GM19324 (cell line): Measurements from ENCODE around the gene RBM27.
"Not testable (repeated sequence)": the region's sequence is repeated elsewhere in the genome, so short reads cannot be mapped to it uniquely, and the experiment has no call there.

Experiments
- ATAC-seq: cut with Tn5 transposase; IDR thresholded peaks from one replicate; pipeline ENCODE4 v1.9.1; 2021; ENCODE audit warnings: mild to moderate bottlenecking, moderate library complexity; ENCODE audit not compliant: unreplicated experiment, low FRiP score

RBM27 gene

DNA sequence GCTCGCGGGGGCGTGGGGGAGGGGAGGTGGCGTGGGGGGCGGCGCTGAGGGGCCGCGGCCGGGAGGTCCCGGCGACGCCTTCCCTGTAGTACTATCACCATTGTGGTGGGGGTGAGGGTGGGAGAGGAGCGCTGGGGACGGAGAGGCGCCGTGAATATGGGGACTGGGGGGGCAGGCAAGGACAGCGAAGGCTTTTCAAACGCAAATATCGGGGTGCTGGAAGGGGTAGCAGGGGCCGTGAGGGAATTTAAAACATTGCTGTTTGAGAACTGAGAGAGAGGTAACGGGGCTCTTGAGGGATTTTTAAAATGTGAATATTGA is 427 bp downstream of the RBM27 start:
- ATAC-seq = peak; percentile 1

DNA sequence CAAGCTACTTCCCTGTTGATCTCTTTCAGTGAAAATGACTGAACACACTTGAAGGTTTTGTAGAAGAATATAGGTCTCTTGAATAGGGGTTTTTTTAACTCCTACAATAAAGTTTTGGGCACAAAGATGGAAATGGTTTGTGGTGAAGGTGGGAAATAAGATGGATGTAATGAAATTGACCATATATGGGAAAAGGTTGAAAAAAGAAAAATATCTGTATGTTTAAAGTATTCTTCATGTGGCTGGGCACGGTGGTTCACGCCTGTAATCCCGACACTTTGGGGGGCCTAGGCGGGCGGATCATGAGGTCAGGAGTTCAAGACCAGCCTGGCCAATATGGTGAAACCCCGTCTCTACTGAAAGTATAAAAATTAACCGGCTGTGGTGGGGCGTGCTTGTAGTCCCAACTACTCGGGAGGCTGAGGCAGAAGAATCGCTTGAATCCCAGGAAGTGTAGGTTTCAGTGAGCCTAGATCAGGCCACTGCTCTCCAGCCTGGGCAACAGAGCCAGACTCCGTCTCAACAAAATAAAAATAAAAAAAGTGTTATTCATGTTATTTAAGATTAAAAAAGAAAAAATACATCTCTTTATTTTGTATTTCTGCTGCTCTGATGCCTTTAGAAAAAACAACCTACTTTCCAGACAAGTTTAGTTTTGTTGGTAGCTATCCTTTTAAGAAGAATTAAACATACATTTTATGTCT is 2.2 kb downstream of the RBM27 start:
- ATAC-seq = no peak

DNA sequence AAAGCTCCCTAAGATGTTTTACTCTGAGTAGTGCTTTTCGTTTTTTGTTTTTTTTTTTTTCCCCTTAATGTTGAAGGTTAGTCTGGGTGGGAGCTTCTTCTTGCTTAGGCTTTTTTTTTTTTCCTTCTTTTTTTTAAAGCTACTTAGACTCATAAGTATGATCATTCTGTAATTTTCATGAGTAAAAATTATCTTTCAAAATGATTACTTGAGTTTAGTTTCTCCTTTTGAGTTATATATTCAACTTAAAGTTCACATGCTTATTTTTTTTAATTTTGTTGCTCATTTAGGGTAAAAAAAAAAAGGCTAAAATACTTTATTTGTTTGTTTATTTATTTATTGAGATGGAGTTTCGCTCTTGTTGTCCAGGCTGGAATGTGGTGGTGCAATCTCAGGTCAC is 2.9 kb downstream of the RBM27 start:
- ATAC-seq = no peak

DNA sequence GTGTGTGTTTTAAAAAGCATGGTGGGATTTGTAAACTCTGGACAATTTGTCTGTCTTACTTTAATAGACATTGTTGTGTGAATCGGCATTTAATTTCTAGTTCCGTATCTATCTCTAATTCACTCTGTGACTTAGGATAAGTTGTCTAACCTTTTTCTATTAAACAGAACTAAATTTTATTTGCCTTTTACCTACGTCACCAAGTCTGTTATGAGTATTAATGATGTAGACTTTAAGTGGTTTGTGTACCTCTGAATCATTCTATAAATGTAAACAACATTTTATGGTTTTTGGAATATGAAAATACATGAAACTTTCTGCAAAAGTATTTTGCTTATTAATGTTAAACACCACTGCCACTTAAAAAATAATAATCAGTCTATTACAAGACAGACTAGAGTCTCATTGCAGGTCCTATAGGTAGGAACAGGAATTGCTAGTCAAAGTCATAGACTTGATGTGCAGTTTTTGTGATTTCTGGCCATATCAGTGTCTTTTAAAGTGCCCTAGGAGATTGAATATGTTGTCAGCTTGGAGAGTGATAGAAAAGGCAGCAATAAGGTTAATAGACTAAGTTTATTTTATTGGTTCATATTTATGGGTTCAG is 5.6 kb downstream of the RBM27 start:
- ATAC-seq = no peak

DNA sequence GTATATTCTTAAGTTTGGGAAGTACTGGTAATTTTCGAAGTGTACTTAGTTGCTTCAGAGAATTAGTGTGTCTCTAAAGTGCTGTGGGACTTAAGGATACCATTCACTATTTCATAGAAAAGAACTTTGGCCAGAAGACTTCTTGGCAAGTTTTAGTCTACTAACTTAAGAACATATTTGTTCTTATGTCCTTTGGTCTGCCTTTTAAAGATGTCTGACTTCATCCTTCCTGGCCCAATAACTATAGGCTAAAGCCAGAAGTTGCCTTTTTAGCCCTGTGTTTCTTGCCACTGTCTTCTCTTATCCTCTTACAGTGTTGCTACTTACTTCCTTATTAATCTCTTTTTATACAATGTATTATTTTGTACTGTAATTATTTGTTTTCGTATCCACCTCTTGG is 6.3 kb downstream of the RBM27 start:
- no peak for ATAC-seq

DNA sequence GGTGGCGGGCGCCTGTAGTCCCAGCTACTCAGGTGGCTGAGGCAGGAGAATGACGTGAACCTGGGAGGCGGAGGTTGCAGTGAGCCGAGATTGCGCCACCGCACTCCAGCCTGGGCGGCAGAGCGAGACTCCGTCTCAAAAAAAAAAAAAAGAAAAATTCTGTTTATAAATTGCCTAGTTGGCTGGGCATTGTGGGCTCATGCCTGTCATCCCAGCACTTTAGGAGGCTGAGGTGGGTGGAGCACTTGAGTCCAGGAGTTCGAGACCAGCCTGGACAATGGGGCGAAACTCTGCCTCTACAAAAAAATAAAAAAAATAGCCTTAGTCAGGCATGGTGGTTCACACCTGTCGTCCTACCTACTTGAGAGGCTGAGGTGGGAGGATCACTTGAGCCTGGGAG is 7.4 kb downstream of the RBM27 start:
- not testable (repeated sequence) for ATAC-seq

DNA sequence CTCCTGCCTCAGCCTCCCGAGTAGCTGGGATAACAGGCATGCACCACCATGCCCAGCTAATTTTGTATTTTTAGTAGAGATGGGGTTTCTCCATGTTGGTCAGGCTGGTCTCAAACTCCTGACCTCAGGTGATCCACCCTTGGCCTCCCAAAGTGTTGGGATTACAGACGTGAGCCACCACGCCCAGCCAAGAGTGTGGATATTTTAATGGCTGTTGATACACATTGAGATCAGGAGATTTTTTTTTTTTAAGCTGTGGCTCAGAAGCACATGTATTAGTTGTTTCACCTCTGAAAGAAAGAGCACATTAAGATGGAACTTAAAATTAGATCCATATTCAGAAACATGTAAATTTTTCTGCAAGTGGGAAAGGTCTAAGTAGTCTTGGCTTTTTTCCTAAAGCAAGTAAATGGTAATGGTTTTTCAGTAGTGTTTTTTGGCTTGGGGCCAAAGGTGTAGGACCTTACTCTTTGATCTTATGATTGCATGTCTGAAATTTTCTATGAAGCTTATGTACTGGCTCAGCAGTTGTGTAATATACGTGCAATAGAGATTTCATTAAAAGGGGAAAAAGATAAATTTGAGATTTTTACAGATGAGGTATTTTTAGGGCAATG is 9.9 kb downstream of the RBM27 start:
- no peak for ATAC-seq

DNA sequence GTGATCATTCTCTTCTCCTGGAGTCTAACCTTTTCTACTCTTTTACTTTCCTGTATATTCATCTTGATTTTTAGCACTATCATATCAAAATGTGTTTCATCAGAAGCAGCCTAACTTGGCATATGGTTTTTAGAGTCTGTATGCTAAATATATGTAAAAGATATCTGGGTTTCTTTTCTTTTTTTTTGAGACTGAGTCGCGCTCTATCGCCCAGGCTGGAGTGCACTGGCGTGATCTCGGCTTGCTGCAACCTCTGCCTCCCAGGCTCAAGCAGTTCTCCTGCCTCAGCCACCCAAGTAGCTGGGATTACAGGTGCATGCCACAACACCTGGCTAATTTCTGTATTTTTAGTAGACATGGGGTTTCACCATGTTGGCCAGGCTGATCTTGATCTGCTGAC is 11.5 kb downstream of the RBM27 start:
- ATAC-seq = peak; percentile 44

DNA sequence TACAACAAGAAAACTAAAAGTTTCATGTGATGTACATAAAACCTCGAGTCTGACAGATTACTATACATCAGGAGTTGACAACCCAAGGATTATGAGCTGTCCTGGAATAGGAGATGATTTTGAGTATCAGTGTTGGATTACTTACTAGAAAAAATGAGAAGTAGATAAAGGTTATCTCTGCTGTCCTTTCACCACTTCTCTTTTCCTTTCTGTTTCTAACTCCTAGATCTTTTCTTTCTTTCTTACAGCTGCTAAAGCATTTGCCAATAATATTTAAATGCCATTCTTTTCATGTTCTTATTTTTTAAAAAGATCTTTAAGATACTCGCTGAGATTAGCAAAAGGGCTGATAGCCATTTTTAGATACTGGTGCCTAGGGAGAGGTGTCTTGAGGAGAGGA is 14.8 kb downstream of the RBM27 start:
- ATAC-seq = no peak

DNA sequence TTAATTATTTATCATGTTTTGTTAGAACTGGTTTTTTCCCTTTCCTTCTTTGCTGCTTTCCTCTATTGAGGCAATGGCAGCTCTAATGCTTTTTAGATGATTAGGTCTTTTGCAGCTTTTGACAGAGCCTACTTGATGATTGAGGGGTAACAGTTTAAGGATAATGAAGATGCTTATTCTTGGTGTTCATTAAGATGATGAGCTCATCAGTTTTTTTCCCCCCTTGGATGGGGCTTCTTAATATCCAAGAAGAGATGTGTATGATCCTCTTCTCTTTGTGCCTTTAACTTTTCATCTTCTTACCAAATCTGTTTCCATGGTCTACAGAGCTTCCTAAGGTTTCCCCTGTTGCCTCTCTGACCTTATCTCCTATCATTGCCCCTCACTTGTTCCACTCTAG is 15.8 kb downstream of the RBM27 start:
- no peak for ATAC-seq

DNA sequence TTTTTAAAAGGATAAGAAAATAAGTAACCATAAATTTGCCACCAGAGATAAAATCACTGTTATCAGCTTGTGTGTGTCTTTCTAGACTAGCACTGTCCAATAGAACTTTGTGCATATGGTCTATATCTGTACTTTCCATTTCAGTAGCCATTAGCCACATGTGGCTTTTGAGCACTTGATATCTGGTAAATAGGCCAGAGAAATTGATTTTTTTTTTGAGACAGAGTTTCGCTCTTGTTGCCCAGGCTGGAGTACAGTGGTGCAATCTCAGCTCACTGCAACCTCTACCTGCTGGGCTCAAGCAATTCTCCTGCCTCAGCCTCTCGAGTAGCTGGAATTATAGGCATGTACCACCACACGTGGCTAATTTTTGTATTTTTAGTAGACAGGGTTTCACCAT is 17.8 kb downstream of the RBM27 start:
- ATAC-seq = no peak

DNA sequence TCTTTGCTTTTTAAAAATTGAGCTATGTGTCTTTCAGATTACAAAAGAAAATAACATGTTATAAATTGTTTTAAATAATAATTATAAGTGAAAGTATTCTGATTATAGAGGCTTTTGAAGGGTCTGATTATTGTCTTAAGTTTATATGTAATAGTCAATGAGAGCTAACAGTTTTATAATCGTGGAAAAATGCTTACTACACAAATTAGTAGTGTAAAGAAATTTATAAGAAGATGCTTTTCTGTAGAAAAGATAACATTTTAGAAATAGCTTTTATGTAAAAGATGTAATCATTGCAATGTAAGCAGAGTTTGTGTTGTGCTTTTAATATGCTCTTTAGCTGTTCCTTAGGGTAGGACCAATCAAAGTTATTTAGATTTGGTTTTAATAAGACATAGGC is 18.6 kb downstream of the RBM27 start:
- ATAC-seq = no peak

DNA sequence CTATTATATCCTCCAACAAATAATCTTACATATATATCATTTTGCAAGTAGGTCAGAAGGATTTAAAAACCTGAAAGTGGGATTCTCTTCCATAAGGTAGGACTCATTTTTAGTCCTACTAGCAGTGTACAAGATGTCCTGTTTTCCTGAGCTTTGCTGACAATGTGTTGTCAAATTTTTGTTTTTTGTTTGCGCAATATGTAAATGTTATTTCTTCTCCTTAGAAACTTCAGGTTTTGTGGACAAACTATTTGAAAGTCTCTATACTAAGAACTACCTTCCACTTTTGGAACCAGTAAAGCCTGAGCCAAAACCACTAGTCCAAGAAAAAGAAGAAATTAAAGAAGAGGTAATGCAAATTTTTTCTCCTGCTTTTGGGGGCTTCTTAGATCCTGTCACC is 19.8 kb downstream of the RBM27 start:
- ATAC-seq = no peak

DNA sequence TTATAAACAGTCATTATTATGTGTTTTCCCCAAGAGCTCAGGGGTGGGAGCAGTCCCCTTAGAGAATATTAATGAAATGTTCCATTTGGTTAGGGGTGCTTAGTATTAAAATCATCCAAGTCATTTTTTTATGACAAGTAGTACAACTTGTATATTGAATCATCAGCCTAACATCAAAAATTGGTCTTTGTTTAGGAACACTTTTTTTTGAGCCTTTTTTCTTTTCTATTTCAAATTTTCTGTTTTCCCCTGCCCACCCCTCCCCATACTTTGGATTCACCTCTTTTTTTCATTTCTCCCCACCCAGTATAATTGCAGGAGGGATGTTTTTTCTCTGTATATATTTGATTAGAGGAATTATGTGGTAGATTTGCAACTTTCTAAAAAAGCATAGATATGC is 25.8 kb downstream of the RBM27 start:
- ATAC-seq = no peak

DNA sequence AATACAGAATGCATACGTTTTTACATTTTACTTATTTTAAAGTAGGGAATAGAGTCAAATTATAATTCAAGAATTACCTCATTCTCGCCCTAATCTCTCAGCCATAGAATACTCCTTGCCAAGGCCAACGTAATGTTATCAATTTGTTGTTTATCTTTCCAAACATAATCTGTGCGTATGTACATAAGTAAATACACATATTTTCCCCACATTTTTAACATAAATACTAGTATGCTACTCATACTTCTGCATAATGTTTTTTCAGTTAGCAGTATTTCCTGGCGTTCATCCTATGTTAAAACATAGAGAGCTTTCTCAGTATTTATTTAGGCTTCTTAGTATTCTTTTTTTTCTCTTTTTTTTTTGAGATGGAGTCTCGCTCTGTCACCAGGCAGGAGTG is 28.8 kb downstream of the RBM27 start:
- ATAC-seq = no peak

DNA sequence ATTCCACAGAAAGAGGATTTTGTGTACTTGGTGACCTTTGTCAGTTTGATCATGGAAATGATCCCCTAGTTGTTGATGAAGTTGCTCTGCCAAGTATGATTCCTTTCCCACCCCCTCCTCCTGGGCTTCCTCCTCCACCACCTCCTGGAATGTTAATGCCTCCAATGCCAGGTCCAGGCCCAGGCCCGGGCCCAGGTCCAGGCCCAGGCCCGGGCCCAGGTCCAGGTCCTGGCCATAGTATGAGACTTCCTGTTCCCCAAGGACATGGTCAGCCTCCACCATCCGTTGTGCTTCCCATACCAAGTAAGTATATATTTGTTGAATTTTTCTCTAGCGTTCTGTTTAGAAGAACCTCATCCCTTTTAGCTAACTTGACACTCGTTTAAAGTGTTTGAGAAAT is 30.0 kb downstream of the RBM27 start:
- no peak for ATAC-seq

DNA sequence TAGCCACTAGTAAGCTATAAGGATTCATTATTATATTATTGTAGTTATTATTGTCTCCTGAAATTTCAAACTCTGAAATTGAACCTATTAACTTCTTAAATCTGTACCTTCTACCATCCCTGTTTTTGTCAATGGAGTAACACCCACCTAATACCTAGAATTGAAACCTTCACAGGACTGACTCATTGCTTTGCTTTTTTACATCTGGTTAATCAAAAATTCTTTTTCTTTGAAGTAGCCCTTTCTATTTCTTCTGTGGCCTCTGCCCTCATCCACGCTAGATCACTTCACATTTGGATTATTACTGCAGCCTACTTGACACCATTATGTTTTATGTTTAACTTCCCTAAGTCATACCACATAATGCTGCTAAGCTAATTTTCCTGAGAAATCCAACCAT is 35.6 kb downstream of the RBM27 start:
- ATAC-seq = no peak

DNA sequence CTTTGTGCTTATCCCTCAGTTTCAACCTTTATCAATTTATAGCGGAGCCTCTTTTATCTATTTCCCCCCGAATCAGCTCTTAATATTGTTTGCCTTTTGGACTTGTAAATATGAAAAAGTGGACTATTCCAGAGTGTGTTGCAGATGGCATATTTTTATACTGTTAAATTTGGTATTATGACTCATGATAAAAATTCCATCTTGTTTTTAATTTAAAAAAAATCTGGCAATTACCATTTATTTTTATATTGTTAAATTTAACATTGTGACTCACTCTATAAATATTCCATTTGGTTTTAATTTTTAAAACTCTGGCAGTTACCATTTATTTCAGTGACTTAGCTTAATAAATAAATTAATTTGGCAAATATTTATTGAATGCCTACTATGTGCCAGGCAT is 37.5 kb downstream of the RBM27 start:
- ATAC-seq = no peak

DNA sequence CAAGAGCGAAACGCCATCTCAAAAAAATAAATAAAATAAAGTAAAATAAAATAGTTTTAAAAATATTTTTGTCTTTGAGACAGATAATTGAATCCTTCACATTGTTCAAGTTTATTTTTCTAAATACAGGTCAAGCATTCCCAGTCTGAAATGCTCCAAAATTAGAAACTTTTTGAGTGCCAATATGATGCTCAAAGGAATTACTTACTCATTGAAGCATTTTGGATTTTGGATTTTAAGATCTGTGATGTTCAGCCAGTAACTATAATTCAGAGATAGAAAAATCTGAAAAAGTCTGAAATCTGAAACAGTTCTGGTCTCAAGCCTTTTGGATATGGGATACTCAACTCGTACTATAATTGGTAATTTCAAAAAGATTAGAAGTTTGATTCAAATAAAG is 39.8 kb downstream of the RBM27 start:
- ATAC-seq = no peak

DNA sequence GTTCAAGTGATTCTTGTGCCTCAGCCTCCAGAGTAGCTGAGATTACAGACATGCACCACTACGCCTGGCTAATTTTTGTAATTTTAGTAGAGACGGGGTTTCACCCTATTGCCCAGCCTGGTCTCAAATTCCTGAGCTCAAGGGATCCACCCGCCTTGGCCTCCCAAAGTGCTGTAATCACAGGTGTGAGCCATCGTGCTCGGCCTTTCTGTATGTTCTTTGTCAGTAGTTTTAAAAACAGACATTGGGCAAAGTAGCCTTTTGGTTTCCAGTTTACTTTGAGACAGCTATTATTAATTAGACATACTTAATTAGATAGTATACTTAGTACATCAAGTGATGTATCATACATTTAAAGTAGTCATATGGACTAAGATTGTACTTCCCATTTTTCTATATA is 45.2 kb downstream of the RBM27 start:
- no peak for ATAC-seq

DNA sequence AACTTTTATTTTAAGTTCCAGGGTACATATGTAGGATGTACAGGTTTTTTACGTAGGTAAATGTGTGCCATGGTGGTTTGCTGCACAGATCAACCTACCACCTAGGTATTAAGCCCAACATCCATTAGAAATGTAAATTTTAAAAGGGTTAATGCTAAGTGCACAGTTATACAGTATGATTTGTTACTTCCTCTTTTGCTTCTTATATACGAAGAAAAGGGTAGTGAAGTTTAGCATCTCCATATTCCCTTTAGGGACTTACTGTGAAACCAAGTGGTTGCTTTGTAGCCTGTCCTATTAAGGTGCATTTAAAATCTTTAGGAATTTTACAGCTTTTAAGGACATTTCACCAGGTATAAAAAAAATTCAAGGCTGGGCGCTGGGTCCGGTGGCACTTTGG is 46.4 kb downstream of the RBM27 start:
- ATAC-seq = no peak
